HepG2 (cell line): ENCODE measurements around the gene NR1H2. TPM values are rescaled to one million over a fixed set of nuclear protein-coding genes. Genes with fewer than 3 reads are reported as not detected.
A peak's percentile ranks its signal among the peaks of the same experiment; 100 is the strongest.

Experiments used
- BRD4 ChIP-seq: sonication (generic); formaldehyde crosslinking; IDR thresholded peaks from 2 replicates; pipeline ENCODE4 v1.4.0; 2020; ENCODE audit warnings: missing genetic modification reagents
- NFIC ChIP-seq: IDR thresholded peaks from 2 replicates; pipeline ENCODE4 v1.6.1; 2012; ENCODE audit warnings: mild to moderate bottlenecking, low read length, inconsistent platforms
- RERE ChIP-seq: IDR thresholded peaks from 2 replicates; pipeline ENCODE4 v1.6.1; 2016; ENCODE audit warnings: low read depth, missing genetic modification reagents, missing compliant biosample characterization
- ZNF772 ChIP-seq: sonication (generic); formaldehyde crosslinking; IDR thresholded peaks from 2 replicates; pipeline ENCODE4 v1.5.0; 2020; ENCODE audit warnings: mild to moderate bottlenecking, missing genetic modification reagents
- polyA plus RNA-seq, 8 experiments: library from polyadenylated mRNA; depleted of rRNA in 3 of 8; stranded (reverse) in 7 of 8; unstranded in 1 of 8; fragments of >200 nt; fragmentation: Illumina TruSeq in 4 of 8; extraction: Trizol in 4 of 8; gene quantifications; 2 replicates each; pipeline versions ENCODE4 v1.2.1 to v1.2.3, GENCODE V29; 2011 to 2016; ENCODE audit warnings: low read depth in 4 of 8, missing spikeins in 1 of 8, mixed read lengths in 1 of 8; ENCODE audit not compliant: insufficient read depth in 1 of 8
- total RNA-seq, 5 experiments: library from RNA; depleted of rRNA; stranded (reverse); fragments of >200 nt; fragmentation: Illumina TruSeq; extraction: Trizol; gene quantifications; 2 replicates each; pipeline ENCODE4 v1.2.3, GENCODE V29; 2016; ENCODE audit warnings: low read depth in 1 of 5

NR1H2 gene
- total and polyA plus RNA-seq, 2 of the 13 experiments (the other 11 are each of a cell fraction or from before 2014, with no cell fraction given): 10.3 to 13.5 TPM

GRCh38 chr19:50431343-50432220 lies 55.3 kb downstream of the NR1H2 start (continued):
- 0 out of 2 replicates have a peak, but pooled peaks have one; percentile 51 for TF ChIP-seq ZNF772 (CRISPR knock-in tag)
- TF ChIP-seq NFIC: no peak
- TF ChIP-seq BRD4 (CRISPR knock-in tag): no peak
- TF ChIP-seq RERE (CRISPR knock-in tag): no peak
- TF ChIP-seq, all 625 proteins: peak for 78
